Measurements from ENCODE around the gene NDUFB6.

DNA sequence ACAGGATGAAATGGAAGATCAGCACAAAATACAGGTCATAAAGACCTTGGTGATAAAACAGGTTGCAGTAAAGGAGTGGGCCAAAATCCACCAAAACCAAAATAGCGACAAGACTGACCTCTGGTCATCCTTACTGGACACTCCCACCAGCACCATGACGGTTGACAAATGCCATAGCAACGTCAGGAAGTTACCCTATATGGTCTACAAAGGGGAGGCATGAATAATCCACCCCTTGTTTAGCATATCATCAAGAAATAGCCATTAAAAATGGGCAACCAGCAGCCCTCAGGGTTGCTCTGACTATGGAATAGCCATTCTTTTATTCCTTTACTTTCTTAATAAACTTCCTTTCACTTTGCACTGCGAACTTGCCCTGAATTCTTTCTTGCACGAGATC is 6.0 kb upstream of the NDUFB6 start:
- TF ChIP-seq, protein P1, sequence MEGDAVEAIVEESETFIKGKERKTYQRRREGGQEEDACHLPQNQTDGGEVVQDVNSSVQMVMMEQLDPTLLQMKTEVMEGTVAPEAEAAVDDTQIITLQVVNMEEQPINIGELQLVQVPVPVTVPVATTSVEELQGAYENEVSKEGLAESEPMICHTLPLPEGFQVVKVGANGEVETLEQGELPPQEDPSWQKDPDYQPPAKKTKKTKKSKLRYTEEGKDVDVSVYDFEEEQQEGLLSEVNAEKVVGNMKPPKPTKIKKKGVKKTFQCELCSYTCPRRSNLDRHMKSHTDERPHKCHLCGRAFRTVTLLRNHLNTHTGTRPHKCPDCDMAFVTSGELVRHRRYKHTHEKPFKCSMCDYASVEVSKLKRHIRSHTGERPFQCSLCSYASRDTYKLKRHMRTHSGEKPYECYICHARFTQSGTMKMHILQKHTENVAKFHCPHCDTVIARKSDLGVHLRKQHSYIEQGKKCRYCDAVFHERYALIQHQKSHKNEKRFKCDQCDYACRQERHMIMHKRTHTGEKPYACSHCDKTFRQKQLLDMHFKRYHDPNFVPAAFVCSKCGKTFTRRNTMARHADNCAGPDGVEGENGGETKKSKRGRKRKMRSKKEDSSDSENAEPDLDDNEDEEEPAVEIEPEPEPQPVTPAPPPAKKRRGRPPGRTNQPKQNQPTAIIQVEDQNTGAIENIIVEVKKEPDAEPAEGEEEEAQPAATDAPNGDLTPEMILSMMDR (IDR thresholded peaks at IDR 0.05): no peak
- TF ChIP-seq EP300 (IDR thresholded peaks at IDR 0.05): no peak
